Muscle layer of duodenum (tissue), 2 donors: ENCODE data around the gene TNIK.

ENCODE experiments used
- H3K27ac ChIP-seq: one replicate; pipeline ENCODE4 v1.7.0; 2013; ENCODE audit warnings: mild to moderate bottlenecking, low read length
- H3K27me3 ChIP-seq: one replicate; pipeline ENCODE4 v1.7.0; 2013; ENCODE audit warnings: low read depth, mild to moderate bottlenecking, control low read depth, low read length
- H3K36me3 ChIP-seq, 2 donors: one replicate each; pipeline ENCODE4 v1.7.0; 2013; ENCODE audit warnings: low read length in 2 of 2, control low read depth in 1 of 2, mild to moderate bottlenecking in 1 of 2; ENCODE audit not compliant: insufficient read depth in 2 of 2, control insufficient read depth in 1 of 2
- H3K4me1 ChIP-seq, 2 donors: one replicate each; pipeline ENCODE4 v1.7.0; 2013; ENCODE audit warnings: low read length in 2 of 2, mild to moderate bottlenecking in 2 of 2, control low read depth in 1 of 2, moderate library complexity in 1 of 2; ENCODE audit not compliant: insufficient read depth in 2 of 2, control insufficient read depth in 1 of 2
- H3K4me3 ChIP-seq, 2 donors: one replicate each; pipeline ENCODE4 v1.7.0; 2013; ENCODE audit warnings: low read length in 2 of 2, low read depth in 1 of 2, mild to moderate bottlenecking in 1 of 2
- H3K9me3 ChIP-seq, 2 donors: one replicate each; pipeline ENCODE4 v1.7.0; 2013; ENCODE audit warnings: low read length in 2 of 2, control low read depth in 1 of 2, mild to moderate bottlenecking in 1 of 2; ENCODE audit not compliant: control insufficient read depth in 1 of 2
- donor health status: healthy.

TNIK gene

GRCh38 chr3:171257251-171258203, 202.7 kb downstream of the TNIK start:
- Histone ChIP-seq H3K4me3 (no peak overlapping the region), H3K9me3 (no peaks in the 10 kb centered on the region), H3K4me1 (peaks cover 0 to 6% of the 10 kb centered on the region in 2 donors), H3K36me3 (no peaks in the 10 kb centered on the region), H3K27ac (no peak overlapping the region), H3K27me3 (no peaks in the 10 kb centered on the region)

- H3K36me3 ChIP-seq, result no peaks in the 10 kb centered on the region
- no peak overlapping the region for H3K4me3 ChIP-seq
- peaks cover 0 to 6% of the 10 kb centered on the region in 2 donors for H3K4me1 ChIP-seq
- H3K27ac ChIP-seq, result no peak overlapping the region
- H3K27me3 ChIP-seq, result no peaks in the 10 kb centered on the region
- H3K9me3 ChIP-seq, result no peaks in the 10 kb centered on the region
Observed at GRCh38 chr3:171256445-171257250, 203.6 kb downstream of the TNIK start.

GRCh38 chr3:171255236-171255806, 204.9 kb downstream of the TNIK start:
- Histone ChIP-seq H3K27me3 (no peaks in the 10 kb centered on the region), H3K27ac (no peak overlapping the region), H3K36me3 (no peaks in the 10 kb centered on the region), H3K4me1 (peaks cover 0 to 6% of the 10 kb centered on the region in 2 donors), H3K4me3 (no peak overlapping the region), H3K9me3 (no peaks in the 10 kb centered on the region)

- Histone ChIP-seq H3K27me3 (no peaks in the 10 kb centered on the region), H3K36me3 (no peaks in the 10 kb centered on the region), H3K4me3 (no peak overlapping the region), H3K4me1 (peaks cover 0 to 6% of the 10 kb centered on the region in 2 donors), H3K27ac (no peak overlapping the region), H3K9me3 (no peaks in the 10 kb centered on the region)
Observed at GRCh38 chr3:171254315-171254714, 205.9 kb downstream of the TNIK start.

- no peaks in the 10 kb centered on the region for H3K36me3 ChIP-seq
- H3K27me3 ChIP-seq, result no peaks in the 10 kb centered on the region
- no peaks in the 10 kb centered on the region for H3K4me1 ChIP-seq
- no peaks in the 10 kb centered on the region for H3K9me3 ChIP-seq
- H3K27ac ChIP-seq, result no peak overlapping the region
- no peak overlapping the region for H3K4me3 ChIP-seq
Observed at GRCh38 chr3:171251835-171252234, 208.4 kb downstream of the TNIK start.

GRCh38 chr3:171250444-171250843, 209.8 kb downstream of the TNIK start:
- Histone ChIP-seq H3K27me3 (no peaks in the 10 kb centered on the region), H3K9me3 (no peaks in the 10 kb centered on the region), H3K4me1 (no peaks in the 10 kb centered on the region), H3K4me3 (no peak overlapping the region), H3K27ac (no peak overlapping the region), H3K36me3 (no peaks in the 10 kb centered on the region)

- Histone ChIP-seq H3K4me3 (no peak overlapping the region), H3K36me3 (no peaks in the 10 kb centered on the region), H3K4me1 (no peaks in the 10 kb centered on the region), H3K27me3 (no peaks in the 10 kb centered on the region), H3K27ac (no peak overlapping the region), H3K9me3 (no peaks in the 10 kb centered on the region)
Observed at GRCh38 chr3:171249245-171249644, 211.0 kb downstream of the TNIK start.

GRCh38 chr3:171248426-171249111, 211.6 kb downstream of the TNIK start:
- no peaks in the 10 kb centered on the region for H3K27me3 ChIP-seq
- H3K36me3 ChIP-seq, result no peaks in the 10 kb centered on the region
- H3K27ac ChIP-seq, result no peak overlapping the region
- no peaks in the 10 kb centered on the region for H3K9me3 ChIP-seq
- no peak overlapping the region for H3K4me3 ChIP-seq
- H3K4me1 ChIP-seq, result no peaks in the 10 kb centered on the region

GRCh38 chr3:171245796-171246765, 214.1 kb downstream of the TNIK start:
- no peaks in the 10 kb centered on the region for H3K4me1 ChIP-seq

GRCh38 chr3:171242951-171243350, 217.3 kb downstream of the TNIK start:
- Histone ChIP-seq H3K27ac (no peak overlapping the region), H3K36me3 (no peaks in the 10 kb centered on the region), H3K4me3 (no peak overlapping the region), H3K9me3 (no peaks in the 10 kb centered on the region), H3K4me1 (no peaks in the 10 kb centered on the region), H3K27me3 (no peaks in the 10 kb centered on the region)

More at GRCh38 chr3:171245796-171246765, 214.1 kb downstream of the TNIK start:
- H3K27me3 ChIP-seq, result no peaks in the 10 kb centered on the region
- H3K27ac ChIP-seq, result no peak overlapping the region
- H3K36me3 ChIP-seq, result no peaks in the 10 kb centered on the region
- H3K9me3 ChIP-seq, result no peaks in the 10 kb centered on the region
- no peak overlapping the region for H3K4me3 ChIP-seq
